HUES6 (cell line): ENCODE results near the gene CADM2.
"Not testable (repeated sequence)": the region's sequence is repeated elsewhere in the genome, so short reads cannot be mapped to it uniquely, and the experiment has no call there.

ENCODE experiments used
- H3K27ac ChIP-seq: 2 replicates; pipeline ENCODE4 v1.7.0; 2013; ENCODE audit warnings: low read depth, mild to moderate bottlenecking, low read length, inconsistent platforms
- H3K27me3 ChIP-seq: 2 replicates; pipeline ENCODE4 v1.6.1; 2013; ENCODE audit warnings: low read length; ENCODE audit not compliant: control insufficient read depth, insufficient read depth
- H3K36me3 ChIP-seq: 2 replicates; pipeline ENCODE4 v1.6.1; 2013; ENCODE audit warnings: low read length; ENCODE audit not compliant: control insufficient read depth, insufficient read depth
- H3K4me1 ChIP-seq: 2 replicates; pipeline ENCODE4 v1.6.1; 2013; ENCODE audit warnings: low read length; ENCODE audit not compliant: control insufficient read depth, insufficient read depth
- H3K4me3 ChIP-seq: 2 replicates; pipeline ENCODE4 v1.5.1; 2013; ENCODE audit warnings: low read depth, low read length
- H3K9ac ChIP-seq: one replicate; pipeline ENCODE4 v1.6.1; 2013; ENCODE audit warnings: mild to moderate bottlenecking, low read length
- H3K9me3 ChIP-seq: 2 replicates; pipeline ENCODE4 v1.6.1; 2013; ENCODE audit warnings: low read depth, low read length; ENCODE audit not compliant: control insufficient read depth, insufficient read depth

The CADM2 gene

GRCh38 chr3:85708325-85708724, 749.5 kb downstream of the CADM2 start:
- not testable (repeated sequence) for H3K27ac ChIP-seq, H3K9ac ChIP-seq, H3K36me3 ChIP-seq, H3K27me3 ChIP-seq, H3K9me3 ChIP-seq, H3K4me3 ChIP-seq
- H3K4me1 ChIP-seq = peaks cover 17% of the 10 kb centered on the region

GRCh38 chr3:85709346-85709892, 750.6 kb downstream of the CADM2 start:
- no peaks in the 10 kb centered on the region for H3K9me3 ChIP-seq
- H3K9ac ChIP-seq = no peak overlapping the region
- H3K27me3 ChIP-seq = no peaks in the 10 kb centered on the region
- H3K27ac ChIP-seq = no peak overlapping the region
- peaks cover 17% of the 10 kb centered on the region for H3K4me1 ChIP-seq
- no peak overlapping the region for H3K4me3 ChIP-seq
- H3K36me3 ChIP-seq = no peaks in the 10 kb centered on the region

DNA sequence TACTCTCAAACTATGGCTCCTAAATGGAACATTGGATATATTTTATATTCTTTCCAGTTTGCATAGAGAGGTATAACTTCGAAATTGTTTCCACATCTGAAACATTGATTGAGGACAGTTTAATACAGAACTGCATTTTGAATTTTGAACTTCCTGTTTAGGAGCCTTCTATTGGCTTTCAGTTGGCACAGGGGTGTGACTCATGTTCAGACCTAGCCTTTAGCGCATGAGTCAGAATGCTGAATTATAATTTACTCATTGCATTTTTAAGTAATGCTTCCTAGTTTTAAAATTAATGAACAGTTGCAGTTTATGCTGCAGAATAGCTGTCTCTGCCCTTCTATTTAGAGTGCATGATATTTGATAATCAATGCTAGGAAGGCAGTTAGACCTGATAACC, 751.7 kb downstream of the CADM2 start:
- H3K9ac ChIP-seq = no peak overlapping the region
- H3K4me1 ChIP-seq = peaks cover 13% of the 10 kb centered on the region
- H3K9me3 ChIP-seq = no peaks in the 10 kb centered on the region
- H3K27ac ChIP-seq = no peak overlapping the region
- no peaks in the 10 kb centered on the region for H3K27me3 ChIP-seq
- no peaks in the 10 kb centered on the region for H3K36me3 ChIP-seq
- no peak overlapping the region for H3K4me3 ChIP-seq

- Histone ChIP-seq H3K27me3 (no peaks in the 10 kb centered on the region), H3K36me3 (no peaks in the 10 kb centered on the region), H3K9ac (no peak overlapping the region), H3K4me3 (no peak overlapping the region), H3K27ac (no peak overlapping the region), H3K9me3 (peaks cover 15% of the 10 kb centered on the region), H3K4me1 (no peaks in the 10 kb centered on the region)
Observed at GRCh38 chr3:85721409-85722145, 762.8 kb downstream of the CADM2 start.

GRCh38 chr3:85725809-85726208, 767.0 kb downstream of the CADM2 start:
- H3K27me3 ChIP-seq = no peaks in the 10 kb centered on the region
- no peak overlapping the region for H3K9ac ChIP-seq
- H3K9me3 ChIP-seq = peaks cover 15% of the 10 kb centered on the region
- H3K27ac ChIP-seq = no peak overlapping the region
- H3K36me3 ChIP-seq = no peaks in the 10 kb centered on the region
- no peaks in the 10 kb centered on the region for H3K4me1 ChIP-seq
- no peak overlapping the region for H3K4me3 ChIP-seq

DNA sequence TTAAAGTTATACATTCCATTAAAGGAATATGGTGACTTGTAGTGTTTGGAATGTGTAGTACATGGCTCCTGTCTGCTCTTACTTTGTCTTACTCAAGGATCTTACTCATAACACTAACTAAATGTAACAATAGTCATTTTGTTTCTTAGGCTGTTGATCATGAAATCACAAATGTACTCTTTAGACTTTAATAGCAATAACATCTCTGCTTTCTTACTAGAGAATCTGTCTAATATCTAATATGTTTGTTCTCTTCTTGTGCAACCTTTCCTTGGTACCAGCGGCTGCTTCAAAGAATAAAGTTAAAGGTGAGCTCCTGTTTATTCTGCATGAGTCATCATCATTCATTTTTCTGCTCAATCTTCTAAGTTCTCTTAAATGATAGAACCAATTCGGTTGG, 767.5 kb downstream of the CADM2 start:
- Histone ChIP-seq H3K27me3 (no peaks in the 10 kb centered on the region), H3K36me3 (no peaks in the 10 kb centered on the region), H3K27ac (no peak overlapping the region), H3K4me1 (no peaks in the 10 kb centered on the region), H3K9me3 (peaks cover 13% of the 10 kb centered on the region), H3K4me3 (no peak overlapping the region), H3K9ac (no peak overlapping the region)

DNA sequence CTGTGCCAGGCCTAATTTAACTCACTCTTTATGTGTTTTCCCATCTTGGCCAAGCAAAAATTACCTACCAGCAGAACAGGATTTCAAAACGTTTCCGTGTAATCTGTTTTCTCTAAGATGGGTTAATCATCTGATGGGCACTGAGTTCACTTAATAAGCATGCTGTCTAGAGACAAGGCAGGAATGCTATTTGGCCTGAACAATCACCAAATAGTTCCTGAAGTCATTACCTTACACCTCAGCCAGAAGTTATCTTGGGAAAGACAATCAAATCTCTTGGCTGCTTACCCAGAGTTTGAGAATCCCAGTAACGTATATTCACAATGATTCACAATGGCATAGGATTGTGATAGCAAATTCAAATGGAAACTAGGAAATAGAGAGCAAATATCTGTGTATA, 779.1 kb downstream of the CADM2 start:
- H3K9me3 ChIP-seq = no peaks in the 10 kb centered on the region
- H3K4me3 ChIP-seq = no peak overlapping the region
- H3K27ac ChIP-seq = no peak overlapping the region
- H3K9ac ChIP-seq = no peak overlapping the region
- H3K4me1 ChIP-seq = no peaks in the 10 kb centered on the region
- no peaks in the 10 kb centered on the region for H3K36me3 ChIP-seq
- H3K27me3 ChIP-seq = no peaks in the 10 kb centered on the region

GRCh38 chr3:85740561-85740960, 781.8 kb downstream of the CADM2 start:
- Histone ChIP-seq H3K36me3 (no peaks in the 10 kb centered on the region), H3K4me1 (no peaks in the 10 kb centered on the region), H3K27me3 (no peaks in the 10 kb centered on the region), H3K4me3 (no peak overlapping the region), H3K27ac (no peak overlapping the region), H3K9ac (no peak overlapping the region), H3K9me3 (no peaks in the 10 kb centered on the region)

- Histone ChIP-seq H3K27ac (no peak overlapping the region), H3K4me3 (no peak overlapping the region), H3K4me1 (peaks cover 9% of the 10 kb centered on the region), H3K27me3 (no peaks in the 10 kb centered on the region), H3K9ac (no peak overlapping the region), H3K36me3 (no peaks in the 10 kb centered on the region), H3K9me3 (no peaks in the 10 kb centered on the region)
Observed at GRCh38 chr3:85758442-85758841, 799.7 kb downstream of the CADM2 start.

- Histone ChIP-seq H3K4me3 (no peak overlapping the region), H3K9ac (no peak overlapping the region), H3K9me3 (no peaks in the 10 kb centered on the region), H3K36me3 (no peaks in the 10 kb centered on the region), H3K27me3 (no peaks in the 10 kb centered on the region), H3K27ac (no peak overlapping the region), H3K4me1 (peaks cover 9% of the 10 kb centered on the region)
Observed at GRCh38 chr3:85760342-85760741, 801.6 kb downstream of the CADM2 start.

GRCh38 chr3:85780806-85781205, 822.0 kb downstream of the CADM2 start:
- Histone ChIP-seq H3K36me3 (no peaks in the 10 kb centered on the region), H3K4me3 (no peak overlapping the region)

More at GRCh38 chr3:85780806-85781205, 822.0 kb downstream of the CADM2 start:
- Histone ChIP-seq H3K9me3 (no peaks in the 10 kb centered on the region), H3K27ac (no peak overlapping the region), H3K27me3 (no peaks in the 10 kb centered on the region), H3K4me1 (no peaks in the 10 kb centered on the region), H3K9ac (no peak overlapping the region)
